GM18519 (cell line): ENCODE results near the gene SAC3D1.

ENCODE experiments used
- ATAC-seq: cut with Tn5 transposase; IDR thresholded peaks from one replicate; pipeline ENCODE4 v1.9.1; 2021; ENCODE audit warnings: mild to moderate bottlenecking, moderate library complexity; ENCODE audit not compliant: unreplicated experiment, low FRiP score

SAC3D1 gene

GRCh38 chr11:65084598-65085375 lies 43.8 kb downstream of the SAC3D1 start:
- ATAC-seq = no peak

- no peak for ATAC-seq
These were observed 44.4 kb downstream of the SAC3D1 start for GRCh38 chr11:65085446-65085845.

- ATAC-seq = no peak
These were observed 45.8 kb downstream of the SAC3D1 start for GRCh38 chr11:65086809-65087208.

GRCh38 chr11:65087216-65087615 lies 46.2 kb downstream of the SAC3D1 start:
- no peak for ATAC-seq

- no peak for ATAC-seq
These were observed 46.8 kb downstream of the SAC3D1 start for GRCh38 chr11:65087827-65088226.

- no peak for ATAC-seq
These were observed 48.6 kb downstream of the SAC3D1 start for GRCh38 chr11:65089621-65090020.

GRCh38 chr11:65090628-65091027 lies 49.6 kb downstream of the SAC3D1 start:
- no peak for ATAC-seq
